Liver (tissue), 3 donors: Measurements from ENCODE around the gene MT1F.

ENCODE experiments used
- CTCF ChIP-seq: fragments of 150-350 bp; IDR thresholded peaks from 2 replicates; pipeline ENCODE4 v1.5.1; 2017; ENCODE audit warnings: improper control_type of control experiment, low read depth, low read length; ENCODE audit not compliant: missing input control
- GABPA ChIP-seq, 2 donors: IDR thresholded peaks in 1 of 2; conservative IDR thresholded peaks in 1 of 2; 2 replicates each; pipeline ENCODE4 v1.6.1; 2016; ENCODE audit warnings: antibody characterized with exemption in 2 of 2, mild to moderate bottlenecking in 1 of 2, moderate library complexity in 1 of 2
- MAX ChIP-seq: IDR thresholded peaks from 2 replicates; pipeline ENCODE4 v1.6.1; 2016; ENCODE audit warnings: antibody characterized with exemption
- RAD21 ChIP-seq, 2 donors: IDR thresholded peaks; 2 replicates each; pipeline ENCODE4 v1.6.1; 2016; ENCODE audit warnings: antibody characterized with exemption in 2 of 2, mild to moderate bottlenecking in 2 of 2
- REST ChIP-seq: IDR thresholded peaks from 2 replicates; pipeline ENCODE4 v1.6.1; 2016; ENCODE audit warnings: antibody characterized with exemption, mild to moderate bottlenecking
- donor health status: healthy.
- donor health status: healthy.

GRCh38 chr16:56675685-56676210 lies 18.0 kb downstream of the MT1F start:
- TF ChIP-seq CTCF, result no peak
- TF ChIP-seq RAD21 (IDR thresholded peaks at IDR 0.05), result no peak
- TF ChIP-seq GABPA (IDR thresholded peaks at IDR 0.05 in 1 of 2, conservative IDR thresholded peaks at IDR 0.05 in 1 of 2), result no peak
- no peak for TF ChIP-seq REST
- no peak for TF ChIP-seq MAX
